ENCODE results near the gene CEACAM1.
"Not testable (repeated sequence)": the region's sequence is repeated elsewhere in the genome, so short reads cannot be mapped to it uniquely, and the experiment has no call there.

Gene CEACAM1

DNA sequence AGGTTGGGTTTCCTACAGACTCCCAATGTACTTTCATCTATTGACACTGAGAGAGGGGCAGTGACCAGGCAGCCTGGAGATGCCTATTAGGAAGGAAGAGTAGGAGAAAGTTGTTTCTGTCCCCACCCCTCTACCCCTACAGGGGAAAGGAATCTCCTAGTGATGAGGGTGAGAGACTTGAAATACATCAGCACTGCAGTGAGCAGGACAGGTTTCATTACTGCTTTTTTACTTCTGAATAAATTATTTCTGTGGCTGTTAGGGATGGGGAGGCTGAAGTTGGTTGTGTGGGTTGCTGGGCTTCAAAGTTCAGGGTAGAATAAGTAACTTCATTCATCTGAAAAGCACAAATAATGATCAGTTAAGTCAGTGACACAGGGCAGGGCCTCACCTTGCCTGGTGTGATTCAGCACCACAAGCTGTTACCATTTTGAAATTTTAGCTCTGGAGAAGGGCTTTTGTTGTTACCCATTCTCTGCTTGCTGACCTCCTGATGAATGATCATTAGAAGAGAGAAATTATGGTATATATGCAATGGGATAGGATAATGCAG is 19.3 kb downstream of the CEACAM1 start:
- DNase-seq, result no peak

GRCh38 chr19:42505066-42505465 is 23.2 kb downstream of the CEACAM1 start:
- DNase-seq, result no peak

DNA sequence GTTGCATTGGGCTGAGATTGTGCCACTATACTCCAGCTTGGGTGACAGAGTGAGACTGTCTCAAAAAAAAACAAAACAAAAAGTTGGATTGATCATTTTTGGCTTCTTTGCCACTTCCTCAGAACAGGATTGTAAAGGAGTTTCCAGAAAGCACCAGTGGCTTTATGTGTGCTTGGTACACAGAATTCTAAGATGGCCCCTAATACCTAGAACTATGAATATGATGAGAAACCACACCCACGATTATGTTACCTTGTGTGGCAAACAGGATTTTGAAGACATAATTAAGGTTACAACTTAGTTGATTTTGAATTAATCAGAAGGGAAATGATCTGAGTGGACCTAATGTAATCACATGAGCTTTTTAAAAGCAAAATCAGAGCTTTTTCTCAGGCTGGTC is 26.5 kb downstream of the CEACAM1 start:
- no peak for DNase-seq

GRCh38 chr19:42501243-42501642 is 27.0 kb downstream of the CEACAM1 start:
- not testable (repeated sequence) for DNase-seq

DNA sequence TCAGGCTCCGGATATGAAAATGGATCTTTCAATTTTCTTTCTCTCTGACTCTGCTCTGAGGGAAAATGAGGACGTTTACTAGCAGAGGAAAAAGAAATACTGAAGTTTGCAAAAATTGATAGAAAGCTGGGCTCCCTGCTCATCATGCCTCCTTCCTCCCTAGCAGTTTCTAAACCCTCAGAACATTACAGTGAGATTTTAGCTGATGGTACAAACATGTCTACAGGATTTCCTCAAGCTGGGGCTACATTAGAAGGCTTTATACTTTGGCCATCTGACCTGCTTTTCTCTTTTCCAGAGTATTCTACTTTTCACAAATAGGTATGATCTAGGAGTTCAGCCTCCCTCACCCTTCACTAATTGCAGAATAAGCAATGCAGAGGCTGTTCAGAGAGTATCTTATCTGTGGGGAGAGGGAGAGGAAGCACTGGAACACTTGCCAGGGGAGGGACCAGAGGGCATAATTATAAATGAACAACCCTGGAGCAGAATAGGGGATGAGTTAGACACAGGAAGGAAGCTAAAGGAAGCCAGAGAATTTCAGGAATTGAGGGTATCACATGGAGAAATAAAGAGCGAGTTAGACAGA is 30.0 kb downstream of the CEACAM1 start:
- DNase-seq, result no peak

- DNase-seq, result no peak
These were observed 30.7 kb downstream of the CEACAM1 start for GRCh38 chr19:42497492-42498168.

DNA sequence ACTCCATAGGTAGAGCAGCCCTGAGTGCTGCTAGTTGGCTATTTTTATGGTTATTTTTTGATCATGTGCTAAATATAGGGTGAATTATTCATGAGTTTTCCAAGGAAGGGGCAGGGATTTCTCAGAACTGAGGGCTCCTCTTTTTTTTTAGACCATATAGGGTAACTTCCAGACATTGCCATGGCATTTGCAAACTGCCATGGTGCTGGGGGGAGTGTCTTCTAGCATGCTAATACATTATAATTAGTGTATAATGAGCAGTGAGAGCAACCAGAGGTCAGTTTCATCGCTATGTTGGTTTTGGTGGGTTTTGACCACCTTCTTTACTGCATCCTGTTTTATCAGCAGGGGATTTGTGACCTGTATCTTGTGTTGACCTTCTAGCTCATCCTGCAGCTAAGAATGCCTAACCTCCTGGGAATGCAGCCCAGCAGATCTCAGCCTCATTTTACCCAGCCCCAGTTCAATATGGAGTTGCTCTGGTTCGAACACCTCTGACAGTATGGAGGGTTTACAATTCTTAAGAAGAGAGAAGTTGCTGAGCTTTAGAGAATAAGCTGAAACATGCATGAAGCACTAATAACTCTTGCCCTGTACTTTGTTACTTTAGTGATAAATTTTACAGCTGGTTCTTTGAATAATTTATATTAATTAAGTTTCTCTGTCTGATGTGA is 31.7 kb downstream of the CEACAM1 start:
- DNase-seq, result no peak

DNA sequence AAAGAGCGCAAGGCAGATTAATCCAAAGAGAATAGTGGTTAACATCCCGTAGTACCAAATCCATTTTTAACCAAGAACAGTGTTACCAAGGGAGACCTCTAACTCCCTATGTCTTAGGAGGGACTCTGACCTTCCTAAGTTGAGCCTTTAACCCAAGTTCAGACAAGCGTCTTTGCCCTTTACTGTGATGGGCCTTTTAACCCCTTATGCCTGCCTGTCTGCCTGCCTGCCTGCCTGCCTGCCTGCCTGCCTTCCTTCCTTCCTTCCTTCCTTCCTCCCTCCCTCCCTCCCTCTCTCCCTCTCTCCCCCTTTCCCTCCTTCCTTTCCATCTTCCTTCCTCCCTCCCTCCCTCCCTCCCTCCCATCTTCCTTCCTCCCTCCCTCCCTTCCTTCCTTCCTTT is 32.6 kb downstream of the CEACAM1 start:
- no peak for DNase-seq

GRCh38 chr19:42494321-42494720 is 34.0 kb downstream of the CEACAM1 start:
- no peak for DNase-seq

GRCh38 chr19:42488783-42489521 is 39.3 kb downstream of the CEACAM1 start:
- no peak for DNase-seq

GRCh38 chr19:42487798-42488178 is 40.5 kb downstream of the CEACAM1 start:
- no peak for DNase-seq

DNA sequence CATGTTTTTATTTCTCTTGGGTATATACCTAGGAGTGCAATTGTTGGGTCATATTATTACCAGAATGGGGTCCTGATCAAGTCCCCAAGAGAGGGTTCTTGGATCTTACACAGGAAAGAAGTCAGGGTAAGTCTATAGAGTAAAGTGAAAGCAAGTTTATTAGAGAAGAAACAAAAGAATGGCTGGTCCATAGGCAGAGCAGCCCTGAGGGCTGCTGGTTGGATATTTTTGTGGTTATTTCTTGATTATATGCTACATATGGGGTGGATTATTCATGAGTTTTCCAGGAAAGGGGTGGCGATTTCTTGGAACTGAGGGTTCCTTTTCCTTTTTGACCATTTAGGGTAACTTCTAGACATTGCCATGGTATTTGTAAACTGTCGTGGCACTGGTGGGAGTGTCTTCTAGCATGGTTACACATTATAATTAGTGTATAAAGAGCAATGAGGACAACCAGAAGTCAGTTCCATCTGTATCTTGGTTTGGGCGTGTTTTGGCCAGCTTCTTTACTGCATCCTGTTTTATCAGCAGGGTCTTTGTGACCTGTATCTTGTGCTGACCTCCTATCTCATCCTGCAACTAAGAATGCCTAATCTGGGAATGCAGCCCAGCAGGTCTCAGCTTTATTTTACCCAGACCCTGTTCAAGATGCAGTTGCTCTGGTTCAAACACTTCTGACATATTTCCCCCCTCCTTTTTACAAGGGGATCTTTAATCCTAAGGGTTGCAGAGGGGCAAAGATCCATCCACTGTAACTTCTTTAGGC is 41.1 kb downstream of the CEACAM1 start:
- no peak for DNase-seq

DNA sequence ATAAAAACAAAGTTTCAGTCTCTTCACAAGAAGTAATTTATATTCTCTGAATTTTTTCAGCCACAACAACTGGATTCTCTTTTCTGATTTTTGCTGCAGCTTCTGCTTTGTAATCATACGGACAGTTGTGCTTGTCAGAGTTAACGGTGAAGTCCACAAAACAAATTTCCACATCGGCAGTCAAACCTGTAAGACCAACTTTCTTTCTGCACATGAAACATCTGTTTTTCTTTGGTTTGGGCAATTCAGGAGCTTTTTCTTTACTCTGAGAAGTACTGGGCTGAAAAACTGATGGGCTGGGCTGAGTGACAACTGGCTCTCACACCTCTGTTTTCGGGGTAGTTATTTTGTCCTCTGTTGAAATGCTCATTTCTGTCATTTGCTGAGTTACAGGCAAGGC is 43.2 kb downstream of the CEACAM1 start:
- DNase-seq, result not testable (repeated sequence)

- DNase-seq, result no peak
These were observed 47.8 kb downstream of the CEACAM1 start for GRCh38 chr19:42480335-42481095.

DNA sequence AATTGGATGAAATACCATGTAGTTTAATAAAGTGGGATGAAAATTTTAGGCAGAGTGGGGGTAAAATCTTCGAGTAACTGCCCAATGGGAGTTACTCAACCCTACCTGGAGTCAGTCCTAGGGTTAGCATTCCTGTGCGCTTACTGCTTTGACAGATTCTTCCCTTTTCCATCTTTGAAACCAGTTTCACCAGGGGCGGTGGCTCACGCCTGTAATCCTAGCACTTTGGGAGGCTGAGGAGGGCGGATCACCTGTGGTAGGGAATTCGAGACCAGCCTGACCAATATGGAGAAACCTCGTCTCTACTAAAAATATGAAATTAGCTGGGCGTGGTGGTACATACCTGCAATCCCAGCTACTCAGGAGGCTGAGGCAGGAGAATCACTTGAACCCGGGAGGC is 48.5 kb downstream of the CEACAM1 start:
- no peak for DNase-seq

DNA sequence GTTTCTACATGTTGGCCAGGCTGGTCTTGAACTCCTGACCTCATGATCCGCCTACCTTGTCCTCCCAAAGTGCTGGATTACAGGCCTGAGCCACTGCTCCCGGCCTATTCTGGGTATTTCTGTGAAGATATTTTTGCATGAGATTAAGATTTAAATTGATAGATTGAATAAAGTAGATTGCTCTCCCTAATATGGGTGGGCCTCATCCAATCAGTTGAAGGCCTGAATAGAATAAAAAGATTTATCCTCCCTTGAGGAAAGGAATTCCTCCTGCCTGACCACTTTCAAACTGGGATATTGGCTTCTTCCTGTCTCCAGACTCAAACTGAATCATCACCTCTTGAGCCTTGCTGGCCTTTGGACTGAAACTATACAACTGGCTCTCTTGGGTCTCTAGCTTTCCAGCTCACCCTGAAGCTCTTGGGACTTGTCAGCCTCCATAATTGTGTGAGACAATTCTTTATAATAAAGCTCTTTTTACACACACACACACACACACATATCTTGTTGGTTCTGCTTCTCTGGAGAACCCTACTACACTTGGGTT is 49.4 kb downstream of the CEACAM1 start:
- no peak for DNase-seq

DNA sequence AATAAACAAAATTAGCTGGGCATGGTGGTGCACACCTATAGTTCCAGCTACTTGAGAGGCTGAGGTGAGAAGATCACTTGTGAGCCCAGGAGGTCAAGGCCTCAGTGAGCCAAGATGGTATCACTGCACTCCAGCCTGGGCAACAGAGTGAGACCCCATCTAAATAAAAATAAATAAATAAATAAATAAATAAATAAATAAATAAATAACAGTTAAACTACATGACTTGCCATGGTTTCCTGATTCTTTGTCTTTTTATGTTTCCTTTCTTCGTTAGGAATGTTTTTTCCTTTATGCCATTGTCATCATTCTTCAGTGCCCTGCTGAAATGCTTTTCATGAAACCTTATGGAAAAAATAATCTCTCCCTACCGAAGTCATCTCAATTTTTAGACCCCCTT is 50.3 kb downstream of the CEACAM1 start:
- DNase-seq, result no peak

DNA sequence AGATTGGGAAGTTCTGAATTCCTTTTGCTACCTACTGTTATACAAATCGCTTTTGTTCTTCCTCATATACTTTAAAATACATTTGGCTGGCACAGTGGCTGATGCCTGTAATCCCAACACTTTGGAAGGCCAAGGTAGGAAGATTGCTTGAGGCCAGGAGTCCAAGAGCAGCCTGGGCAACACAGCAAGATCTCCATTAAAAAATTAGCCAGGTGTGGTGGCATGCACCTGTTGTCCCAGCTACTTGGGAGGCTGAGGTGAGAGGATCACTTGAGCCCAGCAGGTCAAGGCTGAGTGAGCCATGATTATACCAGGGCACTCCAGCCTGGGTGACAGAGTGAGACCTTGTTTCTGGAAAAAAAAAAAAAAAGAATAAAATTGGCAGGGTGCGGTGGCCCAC is 51.2 kb downstream of the CEACAM1 start:
- DNase-seq, result no peak

- no peak for DNase-seq
These were observed 52.9 kb downstream of the CEACAM1 start for GRCh38 chr19:42475366-42475765.

GRCh38 chr19:42474743-42475142 is 53.5 kb downstream of the CEACAM1 start:
- DNase-seq, result no peak

DNA sequence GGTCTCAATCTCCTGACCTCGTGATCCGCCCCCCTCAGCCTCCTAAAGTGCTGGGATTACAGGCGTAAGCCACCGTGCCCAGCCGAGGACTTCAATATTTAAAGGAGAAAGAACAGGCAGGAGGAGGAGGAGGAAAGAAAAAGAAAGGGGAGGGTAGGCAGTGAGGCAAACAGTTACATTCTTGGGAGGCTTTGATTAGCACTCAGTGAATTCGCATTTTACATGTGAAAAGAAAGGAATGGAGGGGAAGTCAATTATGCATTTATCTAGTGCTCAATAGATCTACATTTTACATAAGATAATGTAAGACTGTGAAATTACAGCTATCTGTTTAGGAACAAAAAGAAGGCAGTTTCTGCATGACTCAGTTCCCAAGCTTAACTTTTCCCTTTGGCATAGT is 54.6 kb downstream of the CEACAM1 start:
- DNase-seq, result no peak

Data from KG1 (cell line).